Hepatocyte (in vitro differentiated cells): ENCODE data around the gene RPP25. TPM values are rescaled to one million over a fixed set of nuclear protein-coding genes. Genes with fewer than 3 reads are reported as not detected.
A peak's percentile ranks its signal among the peaks of the same experiment; 100 is the strongest.

Experiments used
- DNase-seq: peaks from one replicate; pipeline ENCODE4 v3.0.0-alpha.2; 2016; ENCODE audit warnings: low spot score
- H2AFZ ChIP-seq: fragments of 200-600 bp; sonication (generic); 2 replicates; pipeline ENCODE4 v1.6.0; 2016; ENCODE audit warnings: antibody characterized with exemption, mild to moderate bottlenecking
- H3K27ac ChIP-seq: fragments of 200-600 bp; sonication (generic); 2 replicates; pipeline ENCODE4 v1.5.1; 2016; ENCODE audit warnings: mild to moderate bottlenecking
- H3K27me3 ChIP-seq: fragments of 200-600 bp; sonication (generic); 2 replicates; pipeline ENCODE4 v1.6.1; 2016
- H3K36me3 ChIP-seq: fragments of 200-600 bp; sonication (generic); replicated peaks from 2 replicates; pipeline ENCODE4 v1.5.1; 2016; ENCODE audit warnings: low read depth; ENCODE audit not compliant: insufficient read depth
- H3K4me1 ChIP-seq: fragments of 200-600 bp; sonication (generic); 2 replicates; pipeline ENCODE4 v1.5.1; 2016; ENCODE audit warnings: mild to moderate bottlenecking, moderate library complexity; ENCODE audit not compliant: insufficient read depth
- H3K4me2 ChIP-seq: fragments of 200-600 bp; sonication (generic); 2 replicates; pipeline ENCODE4 v1.6.0; 2016
- H3K4me3 ChIP-seq: fragments of 200-600 bp; sonication (generic); 2 replicates; pipeline ENCODE4 v1.5.1; 2016; ENCODE audit warnings: mild to moderate bottlenecking
- H3K79me2 ChIP-seq: fragments of 200-600 bp; sonication (generic); 2 replicates; pipeline ENCODE4 v1.6.0; 2017; ENCODE audit warnings: mild to moderate bottlenecking
- H3K9me2 ChIP-seq: fragments of 200-600 bp; sonication (generic); replicated peaks from 2 replicates; pipeline ENCODE4 v1.6.0; 2017; ENCODE audit warnings: mild to moderate bottlenecking; ENCODE audit not compliant: insufficient read depth
- H3K9me3 ChIP-seq: fragments of 200-600 bp; sonication (generic); 2 replicates; pipeline ENCODE4 v1.5.1; 2016; ENCODE audit warnings: low read depth, mild to moderate bottlenecking
- H4K20me1 ChIP-seq: fragments of 200-600 bp; sonication (generic); 2 replicates; pipeline ENCODE4 v1.6.0; 2016; ENCODE audit warnings: mild to moderate bottlenecking; ENCODE audit not compliant: insufficient read depth, poor library complexity, severe bottlenecking
- CTCF ChIP-seq: fragments of 200-600 bp; sonication (generic); IDR thresholded peaks from 2 replicates; pipeline ENCODE4 v1.5.1; 2016; ENCODE audit warnings: antibody characterized with exemption, mild to moderate bottlenecking; ENCODE audit not compliant: poor library complexity
- EZH2 ChIP-seq: fragments of 200-600 bp; sonication (generic); IDR thresholded peaks from 2 replicates; pipeline ENCODE4 v1.6.1; 2016; ENCODE audit warnings: antibody characterized with exemption, mild to moderate bottlenecking, borderline replicate concordance
- EZH2phosphoT487 ChIP-seq: fragments of 200-600 bp; sonication (generic); IDR thresholded peaks from one replicate; pipeline ENCODE4 v1.6.1; 2018; ENCODE audit warnings: antibody characterized with exemption, mild to moderate bottlenecking, low read depth, moderate library complexity; ENCODE audit not compliant: unreplicated experiment, severe bottlenecking
- WGBS: methylation state at CpG from one replicate; pipeline ENCODE4 v1.1.6; 2016; ENCODE audit warnings: low lambda C conversion rate; ENCODE audit errors: missing lambda C conversion rate; 5-methylcytosine and 5-hydroxymethylcytosine counted together
- polyA plus RNA-seq: library from polyadenylated mRNA; unstranded; fragments of >200 nt; fragmentation: Nextera tagmentation; extraction: Ambion mirVana; gene quantifications from 2 replicates; pipeline ENCODE4 v1.2.1, GENCODE V29; 2016
- total RNA-seq: library from RNA; depleted of rRNA; stranded (reverse); fragments of >200 nt; gene quantifications from 2 replicates; pipeline ENCODE4 v1.2.3, GENCODE V29; 2014

RPP25 gene
- total and polyA plus RNA-seq, 2 experiments from 2014 or later: 22.7 to 60.4 TPM

GRCh38 chr15:74960995-74961588 is 4.5 kb upstream of the RPP25 start:
- H3K79me2 ChIP-seq: no peaks in the 10 kb centered on the region
- 78% methylated on average over 3 of the region's 3 CpGs for WGBS
- H3K9me3 ChIP-seq: no peaks in the 10 kb centered on the region
- H3K36me3 ChIP-seq: no peaks in the 10 kb centered on the region
- H3K9me2 ChIP-seq: no peaks in the 10 kb centered on the region
- no peak overlapping the region for H3K4me3 ChIP-seq
- no peak overlapping the region for H3K4me2 ChIP-seq
- no peak for DNase-seq
- no peaks in the 10 kb centered on the region for H4K20me1 ChIP-seq
- TF ChIP-seq EZH2 (no peak), EZH2phosphoT487 (no peak), CTCF (no peak)
- peaks cover 26% of the 10 kb centered on the region for H3K4me1 ChIP-seq
- H3K27ac ChIP-seq: no peak overlapping the region
- no peak overlapping the region for H2AFZ ChIP-seq
- H3K27me3 ChIP-seq: peaks cover 51% of the 10 kb centered on the region

- no peaks in the 10 kb centered on the region for H3K9me2 ChIP-seq
- peaks cover 6% of the 10 kb centered on the region for H3K79me2 ChIP-seq
- H4K20me1 ChIP-seq: no peaks in the 10 kb centered on the region
- no peak overlapping the region for H3K4me3 ChIP-seq
- peaks cover 33% of the 10 kb centered on the region for H3K4me1 ChIP-seq
- WGBS: 68% methylated on average over 1 of the region's 1 CpG
- H2AFZ ChIP-seq: no peak overlapping the region
- TF ChIP-seq CTCF: no peak
- TF ChIP-seq EZH2: no peak
- H3K36me3 ChIP-seq: no peaks in the 10 kb centered on the region
- no peak overlapping the region for H3K27ac ChIP-seq
- H3K27me3 ChIP-seq: peaks cover 55% of the 10 kb centered on the region
- DNase-seq: no peak
- H3K4me2 ChIP-seq: no peak overlapping the region
- no peaks in the 10 kb centered on the region for H3K9me3 ChIP-seq
Measured at GRCh38 chr15:74960286-74960685, 3.7 kb upstream of the RPP25 start.

- TF ChIP-seq CTCF: no peak
- H2AFZ ChIP-seq: peak overlapping the region; percentile 95
- peaks cover 39% of the 10 kb centered on the region for H3K4me1 ChIP-seq
- H3K36me3 ChIP-seq: no peaks in the 10 kb centered on the region
- WGBS: 26% methylated on average over 2 of the region's 8 CpGs
- no peaks in the 10 kb centered on the region for H3K9me3 ChIP-seq
- no peaks in the 10 kb centered on the region for H3K9me2 ChIP-seq
- H3K27me3 ChIP-seq: peaks cover 55% of the 10 kb centered on the region
- H3K79me2 ChIP-seq: peaks cover 6% of the 10 kb centered on the region
- H3K4me2 ChIP-seq: peak overlapping the region; percentile 97
- H3K27ac ChIP-seq: no peak overlapping the region
- H4K20me1 ChIP-seq: no peaks in the 10 kb centered on the region
- H3K4me3 ChIP-seq: no peak overlapping the region
- DNase-seq: no peak
Measured at GRCh38 chr15:74959586-74959939, 3.0 kb upstream of the RPP25 start.
